ENCODE data around the gene TAX1BP1.

Gene TAX1BP1

DNA sequence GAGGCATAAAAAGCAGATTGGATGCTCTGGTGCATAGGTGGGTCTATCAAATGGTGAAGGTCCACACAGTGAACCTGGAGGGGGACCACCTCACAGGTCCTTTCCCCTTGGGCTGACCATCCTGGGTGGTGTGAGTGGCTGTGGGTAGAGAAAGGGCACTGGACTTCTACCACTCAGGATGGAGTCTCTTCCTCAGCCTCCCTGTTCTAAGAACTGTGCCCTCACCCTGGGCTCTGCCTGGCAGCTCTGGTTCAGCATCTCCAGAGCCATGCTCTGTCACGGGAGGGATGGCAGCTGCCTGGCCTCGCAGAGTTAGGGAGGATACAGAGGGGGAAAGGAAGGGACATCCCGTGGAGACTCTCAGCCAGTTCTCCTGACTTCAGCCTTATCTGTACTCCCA lies 121.8 kb downstream of the TAX1BP1 start:
- TF ChIP-seq, protein P1, sequence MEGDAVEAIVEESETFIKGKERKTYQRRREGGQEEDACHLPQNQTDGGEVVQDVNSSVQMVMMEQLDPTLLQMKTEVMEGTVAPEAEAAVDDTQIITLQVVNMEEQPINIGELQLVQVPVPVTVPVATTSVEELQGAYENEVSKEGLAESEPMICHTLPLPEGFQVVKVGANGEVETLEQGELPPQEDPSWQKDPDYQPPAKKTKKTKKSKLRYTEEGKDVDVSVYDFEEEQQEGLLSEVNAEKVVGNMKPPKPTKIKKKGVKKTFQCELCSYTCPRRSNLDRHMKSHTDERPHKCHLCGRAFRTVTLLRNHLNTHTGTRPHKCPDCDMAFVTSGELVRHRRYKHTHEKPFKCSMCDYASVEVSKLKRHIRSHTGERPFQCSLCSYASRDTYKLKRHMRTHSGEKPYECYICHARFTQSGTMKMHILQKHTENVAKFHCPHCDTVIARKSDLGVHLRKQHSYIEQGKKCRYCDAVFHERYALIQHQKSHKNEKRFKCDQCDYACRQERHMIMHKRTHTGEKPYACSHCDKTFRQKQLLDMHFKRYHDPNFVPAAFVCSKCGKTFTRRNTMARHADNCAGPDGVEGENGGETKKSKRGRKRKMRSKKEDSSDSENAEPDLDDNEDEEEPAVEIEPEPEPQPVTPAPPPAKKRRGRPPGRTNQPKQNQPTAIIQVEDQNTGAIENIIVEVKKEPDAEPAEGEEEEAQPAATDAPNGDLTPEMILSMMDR (conservative IDR thresholded peaks at IDR 0.05), result no peak
- no peak overlapping the region for H3K27ac ChIP-seq

DNA sequence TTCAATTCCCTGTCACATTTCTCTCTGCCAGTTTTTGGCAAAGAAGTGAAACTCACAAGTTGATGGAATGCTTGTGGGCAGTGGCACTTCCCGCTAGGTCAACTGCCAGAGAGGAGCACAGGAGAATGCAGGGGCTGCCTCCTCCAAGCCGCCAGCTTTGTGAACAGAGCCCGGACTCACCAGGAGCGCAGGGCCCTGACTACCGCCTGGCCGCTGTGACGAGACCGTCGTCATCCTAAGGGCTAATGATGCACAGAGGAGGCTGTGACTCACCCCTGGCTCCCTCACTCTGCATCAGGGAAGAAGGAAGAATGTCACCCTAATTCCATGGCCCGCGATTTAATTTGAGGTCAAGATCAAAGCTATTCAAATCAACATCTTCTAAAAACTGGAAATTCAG lies 123.9 kb downstream of the TAX1BP1 start:
- no peak overlapping the region for H3K27ac ChIP-seq
- TF ChIP-seq, protein P1 (conservative IDR thresholded peaks at IDR 0.05), result no peak

- H3K27ac ChIP-seq, result no peak overlapping the region
- TF ChIP-seq, protein P1 (conservative IDR thresholded peaks at IDR 0.05), result no peak
These were observed 126.3 kb downstream of the TAX1BP1 start for GRCh38 chr7:27866256-27866655.

GRCh38 chr7:27866828-27867672 lies 127.1 kb downstream of the TAX1BP1 start:
- TF ChIP-seq, protein P1 (conservative IDR thresholded peaks at IDR 0.05), result no peak

DNA sequence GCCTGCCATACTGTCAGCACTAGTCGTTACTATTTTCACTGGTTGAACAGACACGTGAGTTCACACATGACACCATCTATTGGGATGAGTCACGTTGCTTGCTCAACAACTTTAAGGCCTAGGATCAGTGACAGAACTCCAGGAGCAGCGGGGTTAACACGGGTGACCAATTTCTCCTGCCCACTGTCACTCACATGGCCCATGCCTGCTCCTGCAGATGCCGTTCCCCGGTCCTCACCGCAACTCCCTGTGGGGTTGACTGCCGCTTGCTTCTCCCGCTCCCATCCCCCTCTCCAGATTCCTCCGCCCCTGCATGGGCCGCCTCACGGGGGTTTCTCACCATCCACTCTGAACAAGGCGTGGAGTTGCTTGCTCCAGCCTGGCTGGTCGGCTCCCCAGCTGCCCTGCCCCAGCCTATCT lies 128.2 kb downstream of the TAX1BP1 start:
- H3K27ac ChIP-seq, result no peak overlapping the region
- TF ChIP-seq, protein P1 (conservative IDR thresholded peaks at IDR 0.05), result no peak

More at GRCh38 chr7:27866828-27867672, 127.1 kb downstream of the TAX1BP1 start:
- H3K27ac ChIP-seq, result no peak overlapping the region

GRCh38 chr7:27869056-27869455 lies 129.1 kb downstream of the TAX1BP1 start:
- TF ChIP-seq, protein P1 (conservative IDR thresholded peaks at IDR 0.05), result no peak
- H3K27ac ChIP-seq, result no peak overlapping the region

DNA sequence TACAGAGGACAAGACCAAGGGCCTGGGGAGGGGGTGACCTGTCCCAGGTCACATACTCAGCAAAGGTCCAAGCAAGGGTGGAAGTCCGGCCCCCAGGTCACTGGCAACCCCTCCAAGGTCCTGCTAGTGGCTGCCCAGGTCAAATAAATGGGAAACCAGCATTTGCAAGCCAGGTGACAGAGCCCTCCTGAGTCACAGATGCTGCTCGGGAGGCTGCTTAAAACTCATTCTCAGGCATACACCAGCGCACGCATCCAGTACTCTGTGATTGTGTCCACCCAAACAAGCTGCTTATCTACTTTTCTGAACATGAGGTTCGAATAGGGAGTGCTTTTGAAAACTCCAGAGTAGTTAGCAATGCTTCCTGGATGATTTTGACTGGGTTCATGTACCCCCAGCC lies 130.6 kb downstream of the TAX1BP1 start:
- no peak overlapping the region for H3K27ac ChIP-seq
- TF ChIP-seq, protein P1 (conservative IDR thresholded peaks at IDR 0.05), result no peak

All from VCaP (cell line).